Upper lobe of left lung (tissue), 6 donors: ENCODE data around the gene ANKRD40. TPM values are rescaled to one million over a fixed set of nuclear protein-coding genes. Genes with fewer than 3 reads are reported as not detected.
A peak's percentile ranks its signal among the peaks of the same experiment; 100 is the strongest.

Source experiments
- ATAC-seq, 2 donors: fragments of 200-7000 bp; cut with Tn5 transposase; one replicate each; pipeline ENCODE4 v1.9.1; 2022; ENCODE audit warnings: mild to moderate bottlenecking in 2 of 2, moderate library complexity in 2 of 2; ENCODE audit not compliant: low FRiP score in 2 of 2
- DNase-seq, 2 donors: peaks; one replicate each; pipeline ENCODE4 v3.0.0-alpha.2; 2019 to 2020
- H3K27ac ChIP-seq, 4 donors: fragments of 200-600 bp; sonication (generic); one replicate each; pipeline ENCODE4 v1.5.1; 2016 to 2019
- H3K27me3 ChIP-seq, 4 donors: fragments of 200-600 bp; sonication (generic); one replicate each; pipeline ENCODE4 v1.5.1; 2017 to 2019
- H3K36me3 ChIP-seq, 4 donors: fragments of 200-600 bp; sonication (generic); one replicate each; pipeline ENCODE4 v1.5.1; 2016 to 2019
- H3K4me1 ChIP-seq, 4 donors: fragments of 200-600 bp; sonication (generic); one replicate each; pipeline ENCODE4 v1.5.1; 2018 to 2019
- H3K4me3 ChIP-seq, 4 donors: fragments of 200-600 bp; sonication (generic); one replicate each; pipeline ENCODE4 v1.5.1; 2017 to 2019; ENCODE audit warnings: mild to moderate bottlenecking in 2 of 4, moderate library complexity in 1 of 4
- H3K9me3 ChIP-seq, 4 donors: fragments of 200-600 bp; sonication (generic); one replicate each; pipeline ENCODE4 v1.5.1; 2018 to 2019
- EP300 ChIP-seq, 4 donors: sonication (generic); formaldehyde crosslinking; IDR thresholded peaks; one replicate each; pipeline ENCODE4 v1.5.1; 2017; ENCODE audit warnings: antibody characterized with exemption in 4 of 4, control low read depth in 2 of 4
- POLR2A ChIP-seq, 4 donors: fragments of 450-650 bp; IDR thresholded peaks; one replicate each; pipeline ENCODE4 v1.5.1; 2016 to 2017; ENCODE audit warnings: antibody characterized with exemption in 4 of 4, mild to moderate bottlenecking in 2 of 4
- POLR2AphosphoS5 ChIP-seq, 2 donors: sonication (generic); formaldehyde crosslinking; IDR thresholded peaks; one replicate each; pipeline ENCODE4 v1.5.1; 2017; ENCODE audit warnings: antibody characterized with exemption in 2 of 2
- WGBS, 2 donors: methylation state at CpG; one replicate each; pipeline ENCODE4 v1.1.5; 2017 to 2018; 5-methylcytosine and 5-hydroxymethylcytosine counted together
- total RNA-seq, 6 donors: library from RNA; depleted of rRNA in 4 of 6; stranded (reverse); fragments of >200 nt in 4 of 6; gene quantifications; one replicate each; pipeline versions ENCODE4 v1.1.0 to v1.2.1, GENCODE V29; 2016 to 2021
- TF ChIP-seq, protein P1 (sequence below), 6 experiments: fragments of 450-650 bp in 4 of 6; fragments of 200-600 bp in 2 of 6; sonication (generic) in 2 of 6; IDR thresholded peaks; one replicate each; pipeline ENCODE4 v1.5.1; 2016 to 2019; ENCODE audit warnings: antibody characterized with exemption in 6 of 6
- donor health status: DM: no; HTN: no; CAD: no; lungs with moderate emphysema.
- donor health status: DM: no; HTN: yes; CAD: no; lungs with severe emphysema.

The ANKRD40 gene
- total RNA-seq, 6 donors from 2014 or later: 27.9 to 52.9 (median 43.7) TPM

DNA sequence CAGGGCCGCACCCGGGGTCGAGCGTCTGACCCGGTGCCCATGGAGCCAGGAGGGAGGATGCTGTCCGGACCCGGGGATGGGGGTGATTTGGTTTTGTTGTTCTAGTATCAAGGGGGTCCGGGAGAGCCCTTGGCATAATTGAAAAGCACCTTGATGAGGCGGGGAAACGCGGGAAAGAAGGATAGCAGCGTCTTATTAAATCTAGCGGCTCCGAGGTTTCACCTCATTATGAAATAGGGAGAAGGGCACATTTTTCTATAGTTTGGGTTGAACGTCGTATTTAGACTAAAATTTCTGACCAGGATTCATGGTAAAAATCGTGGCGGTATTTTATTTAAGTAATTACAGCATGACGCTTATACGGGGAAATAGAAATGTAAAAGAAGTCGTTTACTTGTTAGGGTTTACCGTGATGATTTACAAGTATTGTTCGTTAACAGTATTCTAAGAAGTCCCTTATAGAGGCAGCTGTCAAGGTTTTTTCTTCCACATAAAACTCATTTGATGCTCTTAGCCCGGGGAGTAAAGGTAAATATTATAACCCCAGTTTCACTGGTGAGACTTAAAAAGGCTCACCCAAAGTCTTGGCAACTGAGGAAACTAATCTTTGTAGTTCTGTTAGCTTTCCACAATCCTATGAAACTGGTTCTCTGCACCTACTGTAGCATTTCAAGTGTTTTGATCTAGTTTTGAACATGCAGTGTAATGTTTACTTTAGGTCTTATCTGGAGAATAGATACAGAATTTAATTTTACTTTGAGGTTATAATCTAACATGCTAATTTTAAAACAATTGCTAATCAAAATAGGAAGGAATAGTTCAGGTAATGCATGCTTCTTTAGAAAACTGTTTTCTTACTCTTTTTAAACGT, 12.4 kb upstream of the ANKRD40 start:
- peak overlapping the region; percentile 96 to 99 (median 97) for H3K27ac ChIP-seq
- H3K4me1 ChIP-seq: peaks cover 33 to 46% (median 40%) of the 10 kb centered on the region in 4 donors
- WGBS, 2 donors: 1% methylated on average over 19 to 25 of the region's 25 CpGs
- no peaks in the 10 kb centered on the region for H3K9me3 ChIP-seq
- no peak for TF ChIP-seq EP300 (IDR thresholded peaks at IDR 0.05)
- TF ChIP-seq, protein P1, sequence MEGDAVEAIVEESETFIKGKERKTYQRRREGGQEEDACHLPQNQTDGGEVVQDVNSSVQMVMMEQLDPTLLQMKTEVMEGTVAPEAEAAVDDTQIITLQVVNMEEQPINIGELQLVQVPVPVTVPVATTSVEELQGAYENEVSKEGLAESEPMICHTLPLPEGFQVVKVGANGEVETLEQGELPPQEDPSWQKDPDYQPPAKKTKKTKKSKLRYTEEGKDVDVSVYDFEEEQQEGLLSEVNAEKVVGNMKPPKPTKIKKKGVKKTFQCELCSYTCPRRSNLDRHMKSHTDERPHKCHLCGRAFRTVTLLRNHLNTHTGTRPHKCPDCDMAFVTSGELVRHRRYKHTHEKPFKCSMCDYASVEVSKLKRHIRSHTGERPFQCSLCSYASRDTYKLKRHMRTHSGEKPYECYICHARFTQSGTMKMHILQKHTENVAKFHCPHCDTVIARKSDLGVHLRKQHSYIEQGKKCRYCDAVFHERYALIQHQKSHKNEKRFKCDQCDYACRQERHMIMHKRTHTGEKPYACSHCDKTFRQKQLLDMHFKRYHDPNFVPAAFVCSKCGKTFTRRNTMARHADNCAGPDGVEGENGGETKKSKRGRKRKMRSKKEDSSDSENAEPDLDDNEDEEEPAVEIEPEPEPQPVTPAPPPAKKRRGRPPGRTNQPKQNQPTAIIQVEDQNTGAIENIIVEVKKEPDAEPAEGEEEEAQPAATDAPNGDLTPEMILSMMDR (IDR thresholded peaks at IDR 0.05): no peak
- DNase-seq (no peak), ATAC-seq (no peak)
- H3K27me3 ChIP-seq: no peaks in the 10 kb centered on the region
- peaks cover 0 to 4% (median 0%) of the 10 kb centered on the region in 4 donors for H3K36me3 ChIP-seq
- H3K4me3 ChIP-seq: peak overlapping the region; percentile 73 to 84 (median 80)

DNA sequence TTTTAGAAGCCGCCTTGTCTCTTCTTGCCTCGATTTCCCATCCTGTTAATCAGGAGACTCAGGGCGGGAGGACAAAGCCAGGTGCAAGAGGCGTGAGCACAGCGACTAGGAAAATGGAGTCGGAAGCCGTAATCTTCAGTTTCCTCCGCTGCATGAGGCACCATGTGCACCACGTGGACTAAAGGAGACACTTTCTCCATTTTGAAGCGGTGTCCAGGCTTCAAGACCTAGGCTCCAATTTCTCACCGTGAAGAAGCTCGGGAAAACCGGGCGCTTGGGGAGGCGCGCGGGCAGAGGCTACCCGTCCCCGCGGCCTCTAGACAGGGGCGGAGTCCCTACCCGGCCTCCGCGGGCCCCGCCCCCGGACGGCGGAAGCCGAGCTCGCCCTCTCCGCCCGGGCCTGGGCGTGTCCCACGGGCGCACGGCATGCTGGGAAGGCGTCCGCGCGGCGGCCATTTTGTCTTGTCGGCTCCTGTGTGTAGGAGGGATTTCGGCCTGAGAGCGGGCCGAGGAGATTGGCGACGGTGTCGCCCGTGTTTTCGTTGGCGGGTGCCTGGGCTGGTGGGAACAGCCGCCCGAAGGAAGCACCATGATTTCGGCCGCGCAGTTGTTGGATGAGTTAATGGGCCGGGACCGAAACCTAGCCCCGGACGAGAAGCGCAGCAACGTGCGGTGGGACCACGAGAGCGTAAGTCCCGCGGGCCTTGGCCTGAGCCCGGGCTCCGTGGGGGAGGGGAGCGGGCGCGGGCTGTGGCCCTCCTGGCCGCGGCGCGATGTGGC, 11.6 kb upstream of the ANKRD40 start, which contains the start of gene LUC7L3:
Gene LUC7L3, plus strand, starts transcription at position 460 of the 780 bp plus-strand sequence. Its CDS starts 130 bp downstream, at position 590.
- Histone ChIP-seq H3K4me3 (peak within 1 kb of the TSS; percentile 73 to 84 (median 80)), H3K9me3 (no peaks in the 10 kb centered on the region), H3K4me1 (peaks cover 33 to 46% (median 40%) of the 10 kb centered on the region in 4 donors), H3K36me3 (peaks cover 0 to 4% (median 0%) of the 10 kb centered on the region in 4 donors), H3K27ac (peak within 1 kb of the TSS; percentile 96 to 99 (median 97)), H3K27me3 (no peaks in the 10 kb centered on the region)
- WGBS, 2 donors: 2 to 6% methylated on average over 14 to 59 of the region's 76 CpGs
- TF ChIP-seq EP300 (IDR thresholded peaks at IDR 0.05) (peak in 1 of 4 donors; percentile 12), POLR2AphosphoS5 (IDR thresholded peaks at IDR 0.05) (peak; percentile 92 to 95), POLR2A (IDR thresholded peaks at IDR 0.05) (peak in 3 of 4 donors; percentile 81 to 89 (median 86))
- TF ChIP-seq, protein P1 (IDR thresholded peaks at IDR 0.05): peak in 2 of 6 experiments; percentile 4 to 29
- ATAC-seq: peak; percentile 98 to 99
- peak; percentile 96 to 99 for DNase-seq

DNA sequence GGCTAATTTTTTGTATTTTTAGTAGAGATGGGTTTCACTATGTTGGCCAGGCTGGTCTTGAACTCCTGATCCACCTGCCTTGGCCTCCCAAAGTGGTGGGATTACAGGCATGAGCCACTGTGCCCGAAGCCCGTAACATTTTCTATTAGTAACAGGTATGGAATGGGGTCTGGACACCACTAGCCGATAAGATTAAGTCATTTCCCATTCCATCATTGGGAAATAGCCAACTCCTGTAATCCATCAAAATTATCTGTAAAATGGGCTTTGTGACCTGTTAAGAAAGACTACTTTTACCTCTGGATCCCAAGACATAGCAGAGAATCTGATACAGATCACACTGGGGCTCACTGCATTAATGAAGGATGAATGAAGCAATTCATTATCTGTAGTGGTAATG, 7.8 kb upstream of the ANKRD40 start:
- TF ChIP-seq POLR2AphosphoS5 (IDR thresholded peaks at IDR 0.05) (no peak), POLR2A (IDR thresholded peaks at IDR 0.05) (no peak), EP300 (IDR thresholded peaks at IDR 0.05) (no peak)
- TF ChIP-seq, protein P1 (IDR thresholded peaks at IDR 0.05): no peak
- Histone ChIP-seq H3K4me3 (no peak overlapping the region), H3K36me3 (no peaks in the 10 kb centered on the region), H3K27ac (no peak overlapping the region), H3K9me3 (no peaks in the 10 kb centered on the region), H3K4me1 (peaks cover 4 to 8% (median 4%) of the 10 kb centered on the region in 4 donors), H3K27me3 (no peaks in the 10 kb centered on the region)
- ATAC-seq (no peak), DNase-seq (no peak)
- WGBS, 2 donors: 85 to 97% methylated on average over 3 of the region's 3 CpGs

DNA sequence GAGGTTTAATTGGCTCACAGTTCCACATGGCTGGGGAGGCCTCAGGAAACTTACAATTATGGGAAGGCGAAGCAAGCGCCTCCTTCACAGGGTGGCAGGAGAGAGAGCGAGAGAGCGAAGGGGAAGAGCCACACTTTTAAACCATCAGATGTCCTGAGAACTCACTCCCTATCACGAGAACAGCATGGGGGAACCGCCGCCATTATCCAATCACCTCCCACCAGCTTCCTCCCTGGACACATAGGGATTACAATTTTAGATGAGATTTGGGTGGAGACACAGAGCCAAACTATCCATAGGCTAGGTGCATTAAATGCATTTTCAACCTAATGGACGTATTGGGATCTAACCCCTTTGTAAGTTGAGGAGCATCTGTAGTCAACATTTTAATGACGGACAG, 4.9 kb upstream of the ANKRD40 start:
- WGBS, 2 donors: 89 to 91% methylated on average over 9 of the region's 9 CpGs
- H3K36me3 ChIP-seq: no peaks in the 10 kb centered on the region
- TF ChIP-seq, protein P1 (IDR thresholded peaks at IDR 0.05): no peak
- TF ChIP-seq POLR2AphosphoS5 (IDR thresholded peaks at IDR 0.05): no peak
- TF ChIP-seq POLR2A (IDR thresholded peaks at IDR 0.05): no peak
- no peak for TF ChIP-seq EP300 (IDR thresholded peaks at IDR 0.05)
- H3K4me1 ChIP-seq: peaks cover 10 to 16% (median 15%) of the 10 kb centered on the region in 4 donors
- no peaks in the 10 kb centered on the region for H3K9me3 ChIP-seq
- no peaks in the 10 kb centered on the region for H3K27me3 ChIP-seq
- ATAC-seq (no peak), DNase-seq (no peak)
- no peak overlapping the region for H3K27ac ChIP-seq
- no peak overlapping the region for H3K4me3 ChIP-seq
